Esophagus muscularis mucosa (tissue), 4 donors: ENCODE data around the gene CYP11A1.

ENCODE experiments used
- EP300 ChIP-seq: sonication (generic); formaldehyde crosslinking; IDR thresholded peaks from one replicate; pipeline ENCODE4 v1.6.1; 2017; ENCODE audit warnings: antibody characterized with exemption
- POLR2A ChIP-seq: fragments of 450-650 bp; IDR thresholded peaks from one replicate; pipeline ENCODE4 v1.6.1; 2017; ENCODE audit warnings: antibody characterized with exemption, moderate library complexity, mild to moderate bottlenecking, low read depth
- POLR2AphosphoS5 ChIP-seq, 2 donors: sonication (generic); formaldehyde crosslinking; IDR thresholded peaks; one replicate each; pipeline ENCODE4 v1.6.1; 2017; ENCODE audit warnings: antibody characterized with exemption in 2 of 2
- TF ChIP-seq, protein P1 (sequence below), 3 experiments: fragments of 200-600 bp in 2 of 3; fragments of 450-650 bp in 1 of 3; sonication (generic) in 2 of 3; IDR thresholded peaks; one replicate each; pipeline ENCODE4 v1.5.1; 2017 to 2019; ENCODE audit warnings: antibody characterized with exemption in 3 of 3, mild to moderate bottlenecking in 2 of 3, moderate library complexity in 1 of 3

DNA sequence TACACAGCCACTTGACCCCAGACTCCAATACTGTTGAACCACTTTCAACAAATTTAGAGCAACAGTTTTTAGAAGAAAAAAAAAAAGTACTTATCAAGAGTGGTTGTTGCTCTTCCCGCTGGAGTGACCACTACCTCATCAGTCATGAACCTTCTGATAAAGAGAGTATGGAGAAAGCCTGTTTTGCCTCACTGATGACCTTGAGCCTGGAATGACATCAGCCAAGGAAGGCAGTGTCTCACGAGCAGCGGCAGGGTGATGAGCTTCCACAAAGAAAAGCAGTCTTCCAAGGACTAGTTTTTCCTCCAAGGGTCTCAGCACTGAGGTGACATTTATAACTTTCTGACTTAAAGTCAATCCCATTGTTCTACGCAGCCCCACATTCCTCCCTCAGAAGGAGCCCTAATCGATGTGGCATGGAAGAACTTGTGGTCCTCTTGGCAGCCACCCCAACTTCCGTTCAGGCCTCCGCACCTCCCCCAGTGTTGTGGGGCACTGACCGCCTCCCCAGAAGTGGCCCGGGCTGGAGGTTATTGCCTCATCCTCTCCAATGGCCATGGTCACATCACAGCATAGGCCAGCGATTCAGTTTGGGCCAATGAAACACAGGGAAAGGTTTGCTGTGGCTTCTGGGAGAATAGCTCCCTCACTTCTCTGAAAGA lies 1.8 kb upstream of the CYP11A1 start:
- no peak for TF ChIP-seq POLR2A
- TF ChIP-seq, protein P1, sequence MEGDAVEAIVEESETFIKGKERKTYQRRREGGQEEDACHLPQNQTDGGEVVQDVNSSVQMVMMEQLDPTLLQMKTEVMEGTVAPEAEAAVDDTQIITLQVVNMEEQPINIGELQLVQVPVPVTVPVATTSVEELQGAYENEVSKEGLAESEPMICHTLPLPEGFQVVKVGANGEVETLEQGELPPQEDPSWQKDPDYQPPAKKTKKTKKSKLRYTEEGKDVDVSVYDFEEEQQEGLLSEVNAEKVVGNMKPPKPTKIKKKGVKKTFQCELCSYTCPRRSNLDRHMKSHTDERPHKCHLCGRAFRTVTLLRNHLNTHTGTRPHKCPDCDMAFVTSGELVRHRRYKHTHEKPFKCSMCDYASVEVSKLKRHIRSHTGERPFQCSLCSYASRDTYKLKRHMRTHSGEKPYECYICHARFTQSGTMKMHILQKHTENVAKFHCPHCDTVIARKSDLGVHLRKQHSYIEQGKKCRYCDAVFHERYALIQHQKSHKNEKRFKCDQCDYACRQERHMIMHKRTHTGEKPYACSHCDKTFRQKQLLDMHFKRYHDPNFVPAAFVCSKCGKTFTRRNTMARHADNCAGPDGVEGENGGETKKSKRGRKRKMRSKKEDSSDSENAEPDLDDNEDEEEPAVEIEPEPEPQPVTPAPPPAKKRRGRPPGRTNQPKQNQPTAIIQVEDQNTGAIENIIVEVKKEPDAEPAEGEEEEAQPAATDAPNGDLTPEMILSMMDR (IDR thresholded peaks at IDR 0.05) = no peak
- TF ChIP-seq EP300 = no peak
- TF ChIP-seq POLR2AphosphoS5 (IDR thresholded peaks at IDR 0.05) = no peak
